GM23248 (cell line): ENCODE results near the gene PTPRN2. TPM values are rescaled to one million over a fixed set of nuclear protein-coding genes. Genes with fewer than 3 reads are reported as not detected.

Experiments used
- DNase-seq: peaks from one replicate; pipeline ENCODE4 v3.0.0-alpha.2; 2015
- H2AFZ ChIP-seq: fragments of 200-600 bp; sonication (generic); 2 replicates; pipeline ENCODE4 v1.6.1; 2016; ENCODE audit warnings: antibody characterized with exemption
- H3F3A ChIP-seq: fragments of 200-600 bp; sonication (generic); 2 replicates; pipeline ENCODE4 v1.6.1; 2016; ENCODE audit warnings: mild to moderate bottlenecking, antibody characterized with exemption, mixed run types; ENCODE audit not compliant: insufficient read depth
- H3K27ac ChIP-seq: fragments of 200-600 bp; sonication (generic); 2 replicates; pipeline ENCODE4 v1.5.1; 2016; ENCODE audit warnings: mild to moderate bottlenecking
- H3K27me3 ChIP-seq: fragments of 200-600 bp; sonication (generic); replicated peaks from 2 replicates; pipeline ENCODE4 v1.6.1; 2016; ENCODE audit warnings: mild to moderate bottlenecking; ENCODE audit not compliant: insufficient read depth
- H3K36me3 ChIP-seq: fragments of 200-600 bp; sonication (generic); 2 replicates; pipeline ENCODE4 v1.6.1; 2016; ENCODE audit warnings: low read depth, mild to moderate bottlenecking
- H3K4me1 ChIP-seq: fragments of 200-600 bp; sonication (generic); 2 replicates; pipeline ENCODE4 v1.6.1; 2016; ENCODE audit warnings: mild to moderate bottlenecking; ENCODE audit not compliant: insufficient read depth
- H3K4me2 ChIP-seq: fragments of 200-600 bp; sonication (generic); one replicate; pipeline ENCODE4 v1.6.1; 2016; ENCODE audit warnings: mild to moderate bottlenecking; ENCODE audit not compliant: unreplicated experiment
- H3K4me3 ChIP-seq: fragments of 200-600 bp; sonication (generic); 2 replicates; pipeline ENCODE4 v1.5.1; 2016; ENCODE audit warnings: mild to moderate bottlenecking
- H3K79me2 ChIP-seq: fragments of 200-600 bp; sonication (generic); 2 replicates; pipeline ENCODE4 v1.6.1; 2016; ENCODE audit warnings: mild to moderate bottlenecking; ENCODE audit not compliant: insufficient read depth
- H3K9ac ChIP-seq: fragments of 200-600 bp; sonication (generic); 2 replicates; pipeline ENCODE4 v1.6.1; 2016; ENCODE audit warnings: mild to moderate bottlenecking
- H3K9me2 ChIP-seq: fragments of 200-600 bp; sonication (generic); 2 replicates; pipeline ENCODE4 v1.6.1; 2016; ENCODE audit warnings: mixed run types, mild to moderate bottlenecking, moderate library complexity; ENCODE audit not compliant: insufficient read depth
- H3K9me3 ChIP-seq: fragments of 200-600 bp; sonication (generic); one replicate; pipeline ENCODE4 v1.6.1; 2017; ENCODE audit warnings: low read depth
- H4K20me1 ChIP-seq: fragments of 200-600 bp; sonication (generic); 2 replicates; pipeline ENCODE4 v1.6.0; 2016; ENCODE audit not compliant: insufficient read depth
- EZH2 ChIP-seq: fragments of 200-600 bp; sonication (generic); IDR thresholded peaks from 2 replicates; pipeline ENCODE4 v1.6.1; 2018; ENCODE audit warnings: antibody characterized with exemption, mild to moderate bottlenecking; ENCODE audit not compliant: insufficient read depth, poor library complexity, severe bottlenecking
- EZH2phosphoT487 ChIP-seq: fragments of 200-600 bp; sonication (generic); IDR thresholded peaks from 2 replicates; pipeline ENCODE4 v1.6.1; 2018; ENCODE audit warnings: antibody characterized with exemption, moderate library complexity, mild to moderate bottlenecking, low read depth; ENCODE audit not compliant: insufficient read depth
- WGBS, 2 experiments: methylation state at CpG; one replicate each; pipeline ENCODE4 v1.1.6; 2015 to 2017; ENCODE audit warnings: low lambda C conversion rate in 2 of 2, low coverage in 1 of 2; ENCODE audit errors: missing lambda C conversion rate in 2 of 2; 5-methylcytosine and 5-hydroxymethylcytosine counted together
- in situ Hi-C: fragments of 300-500 bp; cut with MboI; formaldehyde crosslinking; loops from 2 replicates; pipeline ENCODE4 v1.15.0; 2020
- polyA plus RNA-seq: library from polyadenylated mRNA; unstranded; fragments of >200 nt; fragmentation: Nextera tagmentation; extraction: Ambion mirVana; gene quantifications from 2 replicates; pipeline ENCODE4 v1.2.1, GENCODE V29; 2016
- total RNA-seq: library from RNA; depleted of rRNA; stranded (reverse); fragments of >200 nt; shearing (Covaris generic); gene quantifications from 2 replicates; pipeline ENCODE4 v1.2.3, GENCODE V29; 2014

The PTPRN2 gene
- total and polyA plus RNA-seq, 2 experiments from 2014 or later: 0.13 TPM; not detected in 1

DNA sequence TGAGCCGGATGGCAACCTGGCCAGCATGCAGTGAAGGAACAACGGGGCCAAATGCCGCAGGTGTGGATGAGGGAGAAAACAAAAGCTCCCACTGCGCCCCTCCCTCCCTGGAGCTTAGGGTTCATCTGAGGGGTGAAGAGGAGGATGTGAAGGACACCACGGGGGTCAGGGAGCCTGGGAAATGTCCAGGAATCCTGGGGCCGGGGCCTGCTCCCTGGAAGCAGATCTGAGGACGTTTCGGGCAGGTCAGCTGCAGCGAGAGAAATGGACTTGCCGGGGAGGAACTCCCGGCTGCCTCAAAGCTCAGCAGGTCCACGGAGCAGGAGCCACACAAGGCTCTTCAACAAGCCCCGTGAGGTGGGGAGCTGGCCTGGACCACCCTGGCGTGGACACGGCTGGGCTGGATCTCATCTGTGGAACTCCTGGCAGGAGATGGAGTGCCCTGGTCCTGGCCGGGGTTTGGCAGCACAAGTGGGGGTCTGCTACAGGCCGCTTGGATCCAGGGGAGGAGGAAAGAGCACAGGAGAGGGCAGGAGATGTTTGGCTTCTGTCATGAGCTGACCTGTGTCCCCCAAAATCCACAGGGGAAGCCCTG, 585.0 kb downstream of the PTPRN2 start:
- Histone ChIP-seq H3K27ac (no peak overlapping the region), H4K20me1 (no peaks in the 10 kb centered on the region), H3K27me3 (no peaks in the 10 kb centered on the region), H3K79me2 (no peaks in the 10 kb centered on the region), H3K36me3 (no peaks in the 10 kb centered on the region), H3F3A (no peaks in the 10 kb centered on the region), H3K4me1 (no peaks in the 10 kb centered on the region), H3K9ac (no peak overlapping the region), H3K4me3 (no peak overlapping the region), H3K9me3 (no peaks in the 10 kb centered on the region), H3K4me2 (no peak overlapping the region), H3K9me2 (no peaks in the 10 kb centered on the region), H2AFZ (no peak overlapping the region)
- TF ChIP-seq EZH2 (no peak), EZH2phosphoT487 (no peak)
- 65 to 66% methylated on average over 14 to 17 of the region's 17 CpGs for WGBS, 2 experiments
- DNase-seq: no peak
- in situ Hi-C loops: no loop called here

DNA sequence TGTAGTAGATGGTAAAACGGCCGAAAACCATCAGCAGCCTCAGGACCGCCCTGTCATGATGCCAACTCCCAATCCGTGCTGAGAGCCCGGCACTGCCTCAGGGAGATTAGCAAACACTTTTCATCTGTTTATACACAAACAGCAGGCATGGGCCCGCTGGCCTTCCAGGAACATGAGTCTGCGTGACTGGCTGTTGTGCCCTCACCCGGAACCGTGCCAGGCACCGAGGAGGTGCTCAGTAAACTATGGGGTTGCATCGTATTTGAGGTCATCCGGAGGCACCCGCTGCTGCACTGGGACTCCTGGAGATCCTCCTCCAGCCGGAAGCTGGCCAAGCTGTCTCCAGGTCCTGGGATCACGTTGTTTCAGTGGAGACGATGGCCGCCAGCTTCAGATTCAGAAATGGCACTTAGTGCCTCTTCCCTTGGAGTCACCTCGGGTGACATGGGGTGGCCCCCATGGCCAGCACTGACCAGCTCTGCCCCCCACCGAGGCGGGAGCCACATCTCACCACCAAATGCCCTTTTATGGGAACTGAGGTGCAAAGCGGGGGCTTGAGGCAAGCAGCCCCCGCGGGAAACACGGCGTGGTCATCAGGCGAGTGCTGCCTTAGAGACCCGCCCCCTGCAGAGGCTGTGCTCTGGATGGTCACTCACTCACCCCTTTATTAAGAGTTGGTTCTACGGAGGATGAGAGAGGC, 585.9 kb downstream of the PTPRN2 start:
- Histone ChIP-seq H3K79me2 (no peaks in the 10 kb centered on the region), H3K36me3 (no peaks in the 10 kb centered on the region), H4K20me1 (no peaks in the 10 kb centered on the region), H3F3A (no peaks in the 10 kb centered on the region), H3K27me3 (no peaks in the 10 kb centered on the region), H3K4me3 (no peak overlapping the region), H3K4me2 (no peak overlapping the region), H3K27ac (no peak overlapping the region), H3K9me3 (no peaks in the 10 kb centered on the region), H3K9ac (no peak overlapping the region), H3K9me2 (no peaks in the 10 kb centered on the region), H3K4me1 (no peaks in the 10 kb centered on the region), H2AFZ (no peak overlapping the region)
- no peak for TF ChIP-seq EZH2phosphoT487
- no peak for TF ChIP-seq EZH2
- no peak for DNase-seq
- WGBS, 2 experiments: 72 to 74% methylated on average over 26 to 28 of the region's 28 CpGs
- in situ Hi-C loops: no loop called here

DNA sequence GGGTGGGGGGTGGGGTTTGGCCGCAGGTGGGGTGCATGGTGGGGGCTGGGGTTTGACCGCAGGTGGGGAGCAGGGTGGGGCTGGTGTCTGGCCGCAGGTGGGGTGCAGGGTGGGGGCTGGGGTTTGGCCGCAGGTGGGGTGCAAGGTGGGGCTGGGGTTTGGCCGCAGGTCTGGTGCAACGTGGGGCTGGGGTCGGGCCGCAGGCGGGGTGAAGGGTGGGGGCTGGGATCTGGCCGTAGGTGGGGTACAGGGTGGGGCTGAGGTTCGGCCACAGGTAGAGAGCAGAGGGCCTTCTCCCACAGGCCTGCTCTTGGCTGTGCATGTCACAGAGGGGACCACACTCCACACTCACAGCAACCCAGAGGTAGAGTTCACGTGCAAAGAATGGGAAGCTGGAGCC, 586.6 kb downstream of the PTPRN2 start:
- in situ Hi-C loops: no loop called here
- 40 to 71% methylated on average over 1 to 12 of the region's 12 CpGs for WGBS, 2 experiments

DNA sequence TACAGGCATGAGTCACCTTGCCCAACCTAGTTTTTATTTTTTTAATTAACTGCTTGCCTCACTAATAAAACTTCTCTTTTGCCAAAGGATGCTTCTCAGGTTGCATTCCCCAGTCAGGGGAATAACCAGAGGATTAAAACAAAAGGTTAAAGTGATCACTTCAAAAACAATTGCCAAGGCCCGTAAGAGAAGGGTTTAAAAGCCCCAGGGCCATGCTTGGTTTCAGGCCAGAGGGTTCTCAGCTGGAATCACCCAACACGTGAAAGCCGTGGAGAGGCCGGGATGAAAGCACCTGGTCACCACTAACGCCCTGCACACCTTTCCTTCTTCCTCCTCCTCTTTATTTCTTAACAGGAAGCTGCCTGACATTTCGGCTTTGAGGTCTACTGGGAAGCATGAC, 587.5 kb downstream of the PTPRN2 start:
- H3K27me3 ChIP-seq: no peaks in the 10 kb centered on the region
- H3F3A ChIP-seq: no peaks in the 10 kb centered on the region
- H2AFZ ChIP-seq: no peak overlapping the region
- in situ Hi-C loops: no loop called here
- 18 to 23% methylated on average over 6 of the region's 6 CpGs for WGBS, 2 experiments
- no peaks in the 10 kb centered on the region for H3K79me2 ChIP-seq
- H3K36me3 ChIP-seq: no peaks in the 10 kb centered on the region
- TF ChIP-seq EZH2phosphoT487 (no peak), EZH2 (no peak)
- no peak overlapping the region for H3K9ac ChIP-seq
- no peak overlapping the region for H3K4me3 ChIP-seq
- no peaks in the 10 kb centered on the region for H3K9me2 ChIP-seq
- H3K27ac ChIP-seq: no peak overlapping the region
- H4K20me1 ChIP-seq: no peaks in the 10 kb centered on the region
- no peaks in the 10 kb centered on the region for H3K9me3 ChIP-seq
- no peak for DNase-seq
- H3K4me2 ChIP-seq: no peak overlapping the region
- no peaks in the 10 kb centered on the region for H3K4me1 ChIP-seq

More for the DNA sequence above, 586.6 kb downstream of the PTPRN2 start:
- no peak overlapping the region for H3K27ac ChIP-seq
- H4K20me1 ChIP-seq: no peaks in the 10 kb centered on the region
- H3K4me2 ChIP-seq: no peak overlapping the region
- TF ChIP-seq EZH2 (no peak), EZH2phosphoT487 (no peak)
- no peak overlapping the region for H3K4me3 ChIP-seq
- no peaks in the 10 kb centered on the region for H3K9me3 ChIP-seq
- no peaks in the 10 kb centered on the region for H3K4me1 ChIP-seq
- H3K36me3 ChIP-seq: no peaks in the 10 kb centered on the region
- no peak overlapping the region for H2AFZ ChIP-seq
- H3K79me2 ChIP-seq: no peaks in the 10 kb centered on the region
- no peaks in the 10 kb centered on the region for H3K9me2 ChIP-seq
- H3K9ac ChIP-seq: no peak overlapping the region
- no peak for DNase-seq
- no peaks in the 10 kb centered on the region for H3F3A ChIP-seq
- H3K27me3 ChIP-seq: no peaks in the 10 kb centered on the region
